ENCODE results near the gene CHST7. TPM values are rescaled to one million over a fixed set of nuclear protein-coding genes. Genes with fewer than 3 reads are reported as not detected.

Gene CHST7
- total RNA-seq, 1 donor from 2014 or later, result 1.9 TPM

DNA sequence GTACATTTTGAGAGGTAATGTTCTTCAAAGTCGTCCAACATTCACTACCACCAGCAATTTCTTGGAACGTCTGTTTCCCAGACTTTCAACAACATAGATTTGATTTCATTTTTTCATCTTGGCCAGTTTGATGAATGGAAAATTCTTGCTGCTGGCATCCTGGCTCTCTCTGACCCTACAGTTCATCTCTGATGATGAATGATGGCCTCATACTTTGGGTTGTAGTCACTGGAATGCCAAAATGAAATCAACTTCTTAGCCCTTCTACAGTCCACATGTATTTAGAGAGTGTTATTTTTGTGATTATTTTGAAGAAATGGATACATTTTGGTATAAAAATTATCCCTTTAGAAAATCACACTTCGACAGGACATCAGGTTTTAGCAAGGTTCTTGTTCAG, 8.8 kb downstream of the CHST7 start:
- H3K4me1 Mint-ChIP-seq, result peaks cover 13% of the 10 kb centered on the region
- no peak overlapping the region for H3K4me3 Mint-ChIP-seq
- DNase-seq (ENCODE audit: low read depth, low spot score), result no peak
- TF ChIP-seq, protein P1, sequence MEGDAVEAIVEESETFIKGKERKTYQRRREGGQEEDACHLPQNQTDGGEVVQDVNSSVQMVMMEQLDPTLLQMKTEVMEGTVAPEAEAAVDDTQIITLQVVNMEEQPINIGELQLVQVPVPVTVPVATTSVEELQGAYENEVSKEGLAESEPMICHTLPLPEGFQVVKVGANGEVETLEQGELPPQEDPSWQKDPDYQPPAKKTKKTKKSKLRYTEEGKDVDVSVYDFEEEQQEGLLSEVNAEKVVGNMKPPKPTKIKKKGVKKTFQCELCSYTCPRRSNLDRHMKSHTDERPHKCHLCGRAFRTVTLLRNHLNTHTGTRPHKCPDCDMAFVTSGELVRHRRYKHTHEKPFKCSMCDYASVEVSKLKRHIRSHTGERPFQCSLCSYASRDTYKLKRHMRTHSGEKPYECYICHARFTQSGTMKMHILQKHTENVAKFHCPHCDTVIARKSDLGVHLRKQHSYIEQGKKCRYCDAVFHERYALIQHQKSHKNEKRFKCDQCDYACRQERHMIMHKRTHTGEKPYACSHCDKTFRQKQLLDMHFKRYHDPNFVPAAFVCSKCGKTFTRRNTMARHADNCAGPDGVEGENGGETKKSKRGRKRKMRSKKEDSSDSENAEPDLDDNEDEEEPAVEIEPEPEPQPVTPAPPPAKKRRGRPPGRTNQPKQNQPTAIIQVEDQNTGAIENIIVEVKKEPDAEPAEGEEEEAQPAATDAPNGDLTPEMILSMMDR (conservative IDR thresholded peaks at IDR 0.05), result no peak
- peaks cover 1% of the 10 kb centered on the region for H3K27me3 Mint-ChIP-seq (ENCODE audit: low read depth)
- no peak overlapping the region for H3K27ac Mint-ChIP-seq (ENCODE audit: unreplicated experiment)
- H3K9me3 Mint-ChIP-seq, result no peaks in the 10 kb centered on the region
- peaks cover 3% of the 10 kb centered on the region for H3K36me3 Mint-ChIP-seq (ENCODE audit: low read depth)

DNA sequence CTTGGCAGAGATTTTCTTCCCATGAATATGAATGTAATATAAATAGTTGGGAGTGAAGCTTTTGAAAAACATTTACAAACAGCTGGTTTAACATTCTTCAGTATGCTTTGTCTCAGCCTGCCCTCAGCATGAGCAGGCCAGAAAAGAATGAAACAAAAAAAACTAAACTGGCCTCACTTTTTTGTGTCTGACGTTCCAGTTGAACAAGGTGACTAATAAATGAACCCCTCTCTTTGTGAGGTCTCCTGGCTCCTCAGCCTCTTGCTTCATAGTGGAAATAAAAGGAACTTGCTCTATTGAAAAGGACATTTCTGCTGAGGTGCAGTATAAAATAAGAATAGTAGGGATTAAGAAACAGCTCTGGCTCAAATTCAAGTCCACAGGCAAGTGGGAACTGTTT, 9.4 kb downstream of the CHST7 start:
- TF ChIP-seq, protein P1 (conservative IDR thresholded peaks at IDR 0.05), result no peak
- H3K27ac Mint-ChIP-seq (ENCODE audit: unreplicated experiment), result no peak overlapping the region
- no peak overlapping the region for H3K4me3 Mint-ChIP-seq
- no peaks in the 10 kb centered on the region for H3K9me3 Mint-ChIP-seq
- H3K4me1 Mint-ChIP-seq, result peaks cover 18% of the 10 kb centered on the region
- H3K36me3 Mint-ChIP-seq (ENCODE audit: low read depth), result peaks cover 3% of the 10 kb centered on the region
- H3K27me3 Mint-ChIP-seq (ENCODE audit: low read depth), result no peaks in the 10 kb centered on the region
- DNase-seq (ENCODE audit: low read depth, low spot score), result no peak

DNA sequence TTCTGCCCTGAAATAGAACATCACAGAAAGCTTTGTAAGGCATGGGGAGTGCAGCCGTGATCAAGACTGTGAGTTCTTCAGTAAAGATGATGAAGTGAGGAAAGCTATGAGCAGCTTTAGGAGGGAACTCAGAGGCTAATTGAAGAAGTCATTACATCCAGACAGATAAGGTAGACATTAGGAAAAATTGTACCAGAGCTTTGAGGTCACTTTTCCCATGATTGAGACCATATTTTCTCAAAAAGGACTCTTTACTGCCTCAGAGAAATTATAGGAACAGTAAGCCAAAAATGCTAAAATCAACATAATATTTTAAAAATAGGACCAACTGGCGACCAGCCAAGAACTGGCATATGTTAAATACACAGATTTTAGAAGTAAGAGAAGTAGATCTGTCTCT, 11.2 kb downstream of the CHST7 start:
- Mint-ChIP-seq H3K27ac (ENCODE audit: unreplicated experiment) (no peak overlapping the region), H3K36me3 (ENCODE audit: low read depth) (no peaks in the 10 kb centered on the region), H3K9me3 (no peaks in the 10 kb centered on the region), H3K27me3 (ENCODE audit: low read depth) (no peaks in the 10 kb centered on the region), H3K4me1 (peaks cover 23% of the 10 kb centered on the region), H3K4me3 (no peak overlapping the region)
- DNase-seq (ENCODE audit: low read depth, low spot score), result no peak
- TF ChIP-seq, protein P1 (conservative IDR thresholded peaks at IDR 0.05), result no peak

DNA sequence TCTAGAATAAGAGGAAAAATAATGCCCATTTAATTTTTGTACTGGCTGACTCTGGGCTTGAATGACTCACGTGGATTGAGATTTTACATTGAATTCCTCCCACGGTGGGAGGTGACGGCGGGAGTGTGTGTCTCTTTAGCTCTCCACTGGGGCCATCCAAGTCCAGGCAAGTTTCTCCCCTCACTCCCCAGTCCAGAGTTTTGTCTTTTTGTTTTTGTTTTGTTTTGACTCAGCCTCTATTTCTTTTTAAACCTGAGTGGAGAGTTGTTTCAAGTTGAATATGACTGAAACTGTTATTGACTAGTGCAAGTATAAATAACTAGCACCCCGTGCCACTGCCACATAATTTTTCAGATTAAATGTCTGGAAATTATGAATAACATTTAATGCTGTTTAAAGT, 13.6 kb downstream of the CHST7 start:
- no peak for DNase-seq (ENCODE audit: low read depth, low spot score)
- H3K27ac Mint-ChIP-seq (ENCODE audit: unreplicated experiment), result no peak overlapping the region
- no peak overlapping the region for H3K4me3 Mint-ChIP-seq
- H3K27me3 Mint-ChIP-seq (ENCODE audit: low read depth), result no peaks in the 10 kb centered on the region
- TF ChIP-seq, protein P1 (conservative IDR thresholded peaks at IDR 0.05), result no peak
- H3K9me3 Mint-ChIP-seq, result no peaks in the 10 kb centered on the region
- H3K4me1 Mint-ChIP-seq, result peaks cover 23% of the 10 kb centered on the region
- no peaks in the 10 kb centered on the region for H3K36me3 Mint-ChIP-seq (ENCODE audit: low read depth)

DNA sequence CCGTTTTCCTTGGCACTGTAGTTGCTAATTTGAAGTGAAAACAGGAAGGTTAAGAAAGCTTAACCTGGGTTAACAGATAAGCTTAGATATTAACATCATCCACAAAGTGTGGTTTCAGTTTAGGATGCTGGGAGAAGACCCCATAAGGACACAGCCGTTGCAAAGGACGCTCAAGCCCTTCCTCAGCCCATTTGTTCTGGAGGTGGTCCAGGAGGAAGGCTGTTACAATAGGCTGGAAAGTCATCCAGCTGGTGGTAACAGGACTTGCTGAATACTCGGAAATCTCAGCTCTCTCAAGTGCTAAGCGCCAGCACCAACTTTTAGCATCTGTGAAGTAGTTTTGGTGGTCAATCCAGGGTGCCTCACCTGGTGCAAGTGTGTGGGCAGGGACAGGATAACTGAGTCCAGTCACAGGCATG, 14.2 kb downstream of the CHST7 start:
- Mint-ChIP-seq H3K36me3 (ENCODE audit: low read depth) (no peaks in the 10 kb centered on the region), H3K27ac (ENCODE audit: unreplicated experiment) (no peak overlapping the region), H3K9me3 (no peaks in the 10 kb centered on the region), H3K4me3 (no peak overlapping the region), H3K4me1 (peaks cover 20% of the 10 kb centered on the region), H3K27me3 (ENCODE audit: low read depth) (no peaks in the 10 kb centered on the region)
- no peak for DNase-seq (ENCODE audit: low read depth, low spot score)
- TF ChIP-seq, protein P1 (conservative IDR thresholded peaks at IDR 0.05), result no peak

DNA sequence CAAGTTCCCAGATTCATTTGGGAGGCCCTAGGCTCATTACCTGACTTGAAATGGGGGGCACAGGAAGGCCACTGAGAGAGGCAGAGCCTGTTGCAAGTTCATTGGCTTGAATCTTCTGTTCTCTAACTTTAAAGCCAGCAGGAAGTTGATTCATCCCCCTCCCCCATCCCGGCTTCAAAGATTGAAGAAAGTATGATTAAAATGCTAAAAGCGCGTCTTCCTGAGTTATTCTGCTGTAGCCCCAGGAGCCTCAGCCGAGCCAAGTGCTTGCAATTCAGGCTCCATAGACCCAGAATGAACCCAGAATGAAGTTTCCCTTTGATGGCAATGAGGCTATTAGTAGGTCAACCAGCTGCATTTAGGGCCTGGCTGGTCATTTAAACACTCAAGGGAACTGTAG, 14.7 kb downstream of the CHST7 start:
- peaks cover 15% of the 10 kb centered on the region for H3K4me1 Mint-ChIP-seq
- H3K4me3 Mint-ChIP-seq, result no peak overlapping the region
- H3K27me3 Mint-ChIP-seq (ENCODE audit: low read depth), result no peaks in the 10 kb centered on the region
- H3K9me3 Mint-ChIP-seq, result no peaks in the 10 kb centered on the region
- no peak overlapping the region for H3K27ac Mint-ChIP-seq (ENCODE audit: unreplicated experiment)
- DNase-seq (ENCODE audit: low read depth, low spot score), result no peak
- H3K36me3 Mint-ChIP-seq (ENCODE audit: low read depth), result no peaks in the 10 kb centered on the region
- TF ChIP-seq, protein P1 (conservative IDR thresholded peaks at IDR 0.05), result no peak
